ENCODE data around the gene TRIM71.
"Not testable (repeated sequence)": the region's sequence is repeated elsewhere in the genome, so short reads cannot be mapped to it uniquely, and the experiment has no call there.

The TRIM71 gene

DNA sequence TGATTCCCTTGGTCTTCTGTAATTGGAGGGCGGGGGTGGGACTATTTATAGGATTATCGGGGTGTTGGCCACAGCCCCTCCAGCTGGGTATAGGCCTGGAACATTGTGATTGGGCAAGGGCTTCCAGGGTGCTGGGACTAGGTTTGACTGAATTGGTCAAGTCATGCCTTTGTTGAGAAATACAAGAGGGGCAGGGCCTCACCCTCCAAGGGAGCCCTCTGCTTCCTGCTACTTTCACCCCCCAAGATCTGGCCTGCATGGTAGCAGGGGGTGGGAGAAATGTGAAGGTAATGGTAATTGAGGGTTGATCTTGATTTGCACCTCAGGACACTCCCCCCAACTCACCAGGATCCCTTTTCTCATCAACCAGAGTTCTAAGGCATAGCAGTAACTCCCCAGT, 25.2 kb downstream of the TRIM71 start:
- DNase-seq (ENCODE audit: low spot score): no peak

GRCh38 chr3:32843510-32844321, 25.9 kb downstream of the TRIM71 start:
- DNase-seq (ENCODE audit: low spot score): no peak

GRCh38 chr3:32844322-32844654, 26.5 kb downstream of the TRIM71 start:
- DNase-seq (ENCODE audit: low spot score): no peak

- no peak for DNase-seq (ENCODE audit: low spot score)
Measured at GRCh38 chr3:32844914-32845313, 27.1 kb downstream of the TRIM71 start.

DNA sequence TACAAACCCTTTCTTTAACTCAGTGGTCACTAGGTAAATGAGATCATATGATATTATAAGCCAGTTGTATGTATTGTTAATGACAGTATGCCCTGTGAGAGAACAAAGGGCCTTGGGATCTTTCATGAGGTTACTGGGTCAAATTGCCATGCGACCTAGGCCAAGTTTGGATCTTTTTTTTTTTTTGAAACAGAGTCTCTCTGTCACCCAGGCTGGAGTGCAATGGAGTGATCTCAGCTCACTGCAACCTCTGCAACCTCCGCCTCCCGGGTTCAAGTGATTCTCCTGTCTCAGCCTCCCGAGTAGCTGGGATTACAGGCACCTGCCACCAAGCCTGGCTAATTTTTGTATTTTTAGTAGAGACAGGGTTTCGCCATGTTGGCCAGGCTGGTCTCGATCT, 27.7 kb downstream of the TRIM71 start:
- DNase-seq (ENCODE audit: low spot score): not testable (repeated sequence)

- not testable (repeated sequence) for DNase-seq (ENCODE audit: low spot score)
Measured at GRCh38 chr3:32847045-32847444, 29.2 kb downstream of the TRIM71 start.

- no peak for DNase-seq (ENCODE audit: low spot score)
Measured at GRCh38 chr3:32847528-32847927, 29.7 kb downstream of the TRIM71 start.

GRCh38 chr3:32848215-32848614, 30.4 kb downstream of the TRIM71 start:
- no peak for DNase-seq (ENCODE audit: low spot score)

DNA sequence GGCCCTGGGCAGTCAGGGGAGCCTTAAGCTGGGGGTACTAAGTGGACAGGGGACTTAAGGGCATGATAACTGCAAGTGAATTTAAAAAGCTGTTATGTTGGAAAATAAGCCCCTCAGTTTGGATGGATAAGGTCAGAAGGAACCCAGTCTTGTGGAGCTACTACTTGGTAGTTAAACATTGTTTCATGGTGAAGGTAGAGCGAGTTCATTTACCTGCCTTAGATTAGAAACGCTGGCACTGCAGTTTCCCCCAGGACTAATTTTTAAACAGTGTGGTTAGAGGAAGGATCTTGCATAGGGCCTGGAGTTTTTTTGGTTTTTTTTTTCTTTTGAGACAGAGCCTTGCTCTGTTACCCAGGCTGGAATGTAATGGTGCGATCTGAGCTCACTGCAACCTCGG, 31.2 kb downstream of the TRIM71 start:
- DNase-seq (ENCODE audit: low spot score): no peak

DNA sequence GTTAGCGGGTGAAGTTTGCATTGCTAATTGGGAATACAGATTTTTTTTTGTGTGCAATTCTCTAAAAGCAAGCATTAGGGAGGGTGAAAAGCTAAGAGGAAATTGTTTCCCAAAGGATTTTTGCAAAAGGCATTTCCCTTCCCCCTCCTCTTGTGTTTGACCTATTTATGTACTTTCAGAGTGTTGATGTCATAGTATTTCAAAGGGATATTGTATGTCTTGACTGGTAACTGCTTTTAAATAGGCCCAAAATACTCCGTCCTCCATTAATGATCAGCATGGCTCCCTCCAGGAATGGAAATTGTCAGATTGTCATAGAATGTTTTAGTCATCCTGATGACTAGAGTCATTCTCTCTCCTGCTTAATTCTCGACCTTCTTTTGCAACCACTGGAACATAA, 32.4 kb downstream of the TRIM71 start:
- DNase-seq (ENCODE audit: low spot score): no peak

- DNase-seq (ENCODE audit: low spot score): no peak
Measured at GRCh38 chr3:32850636-32851035, 32.8 kb downstream of the TRIM71 start.

GRCh38 chr3:32852146-32852545, 34.3 kb downstream of the TRIM71 start:
- DNase-seq (ENCODE audit: low spot score): no peak

DNA sequence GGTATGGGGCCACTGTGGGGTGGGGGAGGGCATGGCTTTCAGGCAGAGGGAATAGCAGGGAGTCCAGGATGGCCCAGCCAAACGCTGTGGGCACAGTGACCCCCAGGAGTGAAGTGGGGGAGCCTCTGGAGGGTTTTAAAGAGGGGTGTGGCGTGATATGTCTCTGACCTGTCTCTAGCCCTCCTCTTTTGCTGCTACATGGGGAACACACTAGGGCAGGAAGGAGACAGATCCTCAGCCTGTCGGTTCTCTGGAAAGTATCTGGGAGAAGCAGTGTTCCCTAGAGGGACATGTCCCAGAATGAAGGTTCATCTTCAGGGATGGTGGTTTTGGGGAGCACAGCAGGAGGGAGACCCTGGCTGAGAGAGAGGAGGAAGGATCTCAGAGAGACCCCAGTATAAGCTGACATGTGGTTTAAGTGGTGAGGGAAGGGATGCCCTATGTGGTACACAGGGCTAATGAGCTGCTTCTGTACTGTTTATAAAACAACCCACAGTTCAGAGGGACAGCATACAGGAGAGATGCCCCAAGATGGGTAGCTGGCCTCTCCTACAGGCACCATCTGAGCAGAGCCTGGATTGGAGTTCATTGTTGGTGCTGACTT, 37.7 kb downstream of the TRIM71 start:
- DNase-seq (ENCODE audit: low spot score): no peak

DNA sequence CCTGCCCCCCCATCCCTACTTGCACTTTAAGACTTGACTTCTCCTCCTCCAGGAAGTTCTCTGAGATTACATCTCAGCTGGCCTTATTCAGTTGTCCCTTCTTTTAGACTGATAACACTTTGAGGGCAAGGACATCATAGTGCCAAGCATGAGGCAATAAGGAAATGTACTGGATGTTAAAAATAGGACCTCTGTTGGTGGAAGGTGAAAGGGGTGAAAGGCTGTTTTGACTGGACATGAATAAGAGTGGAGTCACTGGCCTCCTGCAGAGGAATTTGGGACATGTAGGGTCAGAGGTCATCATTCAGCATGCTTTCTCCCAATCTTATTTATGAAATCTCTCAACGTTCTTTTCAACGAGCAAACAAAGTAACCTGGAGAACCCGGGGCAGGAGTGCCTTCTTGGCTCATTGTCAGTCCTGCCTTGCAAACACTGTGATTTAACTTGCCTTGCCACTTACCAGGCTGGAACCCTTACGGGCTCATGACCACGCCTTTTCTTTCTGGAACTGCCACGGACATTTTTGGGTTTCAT, 38.6 kb downstream of the TRIM71 start:
- DNase-seq (ENCODE audit: low spot score): no peak

DNA sequence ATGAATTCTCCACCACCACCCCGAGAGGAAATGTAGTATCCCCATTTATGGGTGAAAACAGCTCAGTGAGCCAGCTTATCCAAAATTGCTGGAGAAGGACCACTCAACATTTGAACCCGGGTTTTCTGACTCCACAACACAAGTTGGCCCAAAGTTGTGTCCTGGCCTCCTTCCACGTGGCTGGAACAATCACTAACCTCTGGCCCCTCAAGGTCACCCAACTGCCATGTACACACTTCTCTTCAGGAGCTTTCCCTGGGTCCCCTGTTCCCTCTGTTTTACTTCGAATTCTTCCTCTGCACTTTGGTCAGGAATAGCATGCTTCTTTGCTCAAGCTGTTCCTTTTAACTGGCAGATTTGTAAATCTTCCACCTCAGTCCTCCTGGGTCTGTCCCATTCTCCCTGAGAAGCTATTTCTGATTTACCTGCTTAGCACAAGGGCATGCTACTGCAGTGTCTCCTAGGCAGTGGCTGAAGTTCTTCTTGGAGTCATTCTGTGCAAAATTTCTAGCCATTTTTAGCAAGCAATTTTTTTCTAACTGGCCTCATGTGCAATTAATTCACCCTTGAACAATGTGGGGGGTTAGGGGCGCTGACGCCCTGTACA, 39.2 kb downstream of the TRIM71 start:
- no peak for DNase-seq (ENCODE audit: low spot score)

- no peak for DNase-seq (ENCODE audit: low spot score)
Measured at GRCh38 chr3:32857921-32858320, 40.1 kb downstream of the TRIM71 start.

- DNase-seq (ENCODE audit: low spot score): no peak
Measured at GRCh38 chr3:32859604-32860237, 41.9 kb downstream of the TRIM71 start.

DNA sequence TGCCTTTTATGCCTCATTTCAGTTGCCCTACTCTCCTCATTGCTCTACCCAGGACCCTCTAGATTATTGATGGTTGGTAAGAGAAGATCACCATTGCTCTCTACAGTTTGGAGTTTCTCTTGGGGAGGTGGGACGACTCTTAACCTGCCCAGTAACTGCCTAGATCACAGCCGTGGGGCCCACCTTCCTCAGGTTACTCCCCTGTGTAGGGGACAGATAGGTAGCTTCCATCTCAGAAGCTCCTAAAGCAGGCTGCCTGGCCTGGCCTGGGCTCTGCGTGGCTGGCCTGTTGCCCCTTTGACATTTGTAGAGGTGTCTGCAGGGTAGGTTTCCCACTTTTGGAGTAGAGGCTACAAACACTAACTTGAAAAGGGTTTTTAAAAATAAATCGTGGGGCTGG, 42.7 kb downstream of the TRIM71 start:
- no peak for DNase-seq (ENCODE audit: low spot score)

DNA sequence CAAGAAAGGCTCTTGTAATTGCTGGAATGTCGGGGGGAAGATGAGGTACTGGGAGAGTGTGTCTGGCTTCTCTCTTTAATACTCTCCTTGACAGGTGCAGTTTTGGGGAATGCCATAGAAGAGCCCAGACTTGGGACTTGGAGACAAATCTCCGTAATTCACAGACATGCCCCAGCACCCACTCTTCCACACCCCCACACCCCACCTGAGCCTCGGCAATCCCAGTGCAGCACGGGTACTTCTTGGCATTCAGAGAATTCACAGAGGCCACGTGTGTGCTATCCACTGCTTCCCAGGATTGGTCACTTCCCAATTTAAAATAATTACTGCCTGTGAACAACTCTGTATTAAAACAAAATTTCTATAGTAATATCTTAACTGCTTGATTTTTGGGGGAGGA, 43.9 kb downstream of the TRIM71 start:
- DNase-seq (ENCODE audit: low spot score): no peak

DNA sequence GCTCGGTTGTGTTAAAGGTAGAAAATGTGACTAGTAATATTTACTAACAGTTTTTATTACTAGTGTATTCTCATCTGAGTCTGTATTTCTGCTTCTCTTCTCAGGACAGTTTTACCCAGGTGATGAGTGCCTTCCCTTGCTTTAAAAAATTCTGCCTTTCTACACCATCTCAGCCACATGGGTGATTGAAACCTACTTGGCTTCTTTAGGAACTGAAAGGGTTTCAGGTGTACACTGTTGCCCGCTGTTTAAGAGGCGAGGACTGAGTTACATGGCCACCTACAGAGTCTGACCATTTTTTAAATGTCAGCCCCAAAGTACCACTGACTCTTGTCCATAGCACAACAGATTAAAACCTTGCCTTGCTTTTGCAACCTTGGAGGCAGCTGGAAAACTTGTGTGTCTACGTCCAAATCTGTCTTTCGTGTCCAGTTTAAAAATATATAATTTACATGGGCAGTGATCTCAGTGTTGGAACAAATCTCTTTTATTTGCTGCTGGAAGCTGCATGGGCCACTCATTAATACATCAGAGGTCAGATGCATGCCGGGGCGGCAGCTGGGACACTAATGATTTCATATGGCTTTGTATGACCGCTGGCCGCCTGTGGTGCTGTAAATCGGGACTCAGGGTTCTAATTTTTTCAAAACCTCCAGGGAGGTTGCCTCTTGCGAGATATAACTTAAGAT, 44.6 kb downstream of the TRIM71 start:
- DNase-seq (ENCODE audit: low spot score): no peak

DNA sequence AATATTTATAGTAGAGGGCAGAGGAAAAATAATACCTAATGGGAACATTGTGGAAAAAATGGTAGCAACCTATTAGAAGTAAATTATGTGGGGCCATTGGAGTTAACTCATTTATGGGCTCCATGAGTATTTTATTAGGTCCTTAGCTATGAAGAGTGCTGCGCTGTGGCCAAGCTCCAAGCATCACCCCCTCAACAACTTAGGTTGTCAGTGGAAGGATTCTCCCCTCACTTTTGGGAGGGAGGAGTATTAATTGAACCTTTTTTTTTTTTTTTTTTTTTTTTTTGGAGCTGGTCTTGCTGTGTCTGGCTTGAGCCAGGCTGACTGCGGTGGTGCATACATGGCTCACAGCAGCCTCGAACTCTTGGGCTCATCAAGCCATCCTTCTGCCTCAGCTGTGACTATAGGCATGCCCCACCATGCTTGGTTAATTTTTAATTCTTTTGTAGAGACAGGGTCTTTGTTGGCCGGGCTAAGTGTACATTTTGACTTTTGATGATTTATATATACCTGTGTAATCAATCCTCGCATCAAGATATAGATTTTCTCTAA, 45.2 kb downstream of the TRIM71 start:
- DNase-seq (ENCODE audit: low spot score): no peak

- DNase-seq (ENCODE audit: low spot score): no peak
Measured at GRCh38 chr3:32865383-32865782, 47.6 kb downstream of the TRIM71 start.
